ENCODE measurements around the gene DENND1A.

GRCh38 chr9:123372766-123373446 lies 557.0 kb downstream of the DENND1A start:
- TF ChIP-seq ZNF274 (IDR thresholded peaks at IDR 0.05; ENCODE audit: low read depth, low read length) (no peak), YY1 (IDR thresholded peaks at IDR 0.05; ENCODE audit: insufficient read depth, insufficient read length) (no peak)

All from NT2/D1 (cell line).